HepG2 (cell line): Measurements from ENCODE around the gene CNPY1.

ENCODE experiments used
- IRF2 ChIP-seq: IDR thresholded peaks from 2 replicates; pipeline ENCODE4 v1.6.1; 2018; ENCODE audit warnings: missing genetic modification reagents, missing compliant biosample characterization
- MAZ ChIP-seq, 2 experiments: sonication (generic) in 1 of 2; formaldehyde crosslinking in 1 of 2; IDR thresholded peaks; 2 replicates each; pipeline versions ENCODE4 v1.5.0 to v1.6.1; 2012 to 2020; ENCODE audit warnings: low read depth in 2 of 2, mild to moderate bottlenecking in 2 of 2, borderline replicate concordance in 1 of 2, improper control_type of control experiment in 1 of 2, low read length in 1 of 2, missing genetic modification reagents in 1 of 2, moderate library complexity in 1 of 2
- NFIC ChIP-seq: IDR thresholded peaks from 2 replicates; pipeline ENCODE4 v1.6.1; 2012; ENCODE audit warnings: mild to moderate bottlenecking, low read length, inconsistent platforms
- ZNF441 ChIP-seq: sonication (generic); formaldehyde crosslinking; IDR thresholded peaks from 2 replicates; pipeline ENCODE4 v1.7.0; 2021; ENCODE audit warnings: missing genetic modification reagents, borderline replicate concordance
- ZNF768 ChIP-seq: sonication (generic); formaldehyde crosslinking; IDR thresholded peaks from 2 replicates; pipeline ENCODE4 v1.4.0; 2020; ENCODE audit warnings: missing genetic modification reagents
- TF ChIP-seq, protein P1 (sequence below): sonication (generic); formaldehyde crosslinking; IDR thresholded peaks from 2 replicates; pipeline ENCODE4 v1.8.0; 2022; ENCODE audit warnings: low read depth, missing genetic modification reagents
- TF ChIP-seq, protein P2 (sequence below): sonication (generic); formaldehyde crosslinking; IDR thresholded peaks from 2 replicates; pipeline ENCODE4 v1.9.0; 2021; ENCODE audit warnings: missing genetic modification reagents, borderline replicate concordance
- TF ChIP-seq, protein P3 (sequence below): sonication (generic); formaldehyde crosslinking; IDR thresholded peaks from 2 replicates; pipeline ENCODE4 v1.5.0; 2020; ENCODE audit warnings: mild to moderate bottlenecking, missing genetic modification reagents, moderate library complexity

DNA sequence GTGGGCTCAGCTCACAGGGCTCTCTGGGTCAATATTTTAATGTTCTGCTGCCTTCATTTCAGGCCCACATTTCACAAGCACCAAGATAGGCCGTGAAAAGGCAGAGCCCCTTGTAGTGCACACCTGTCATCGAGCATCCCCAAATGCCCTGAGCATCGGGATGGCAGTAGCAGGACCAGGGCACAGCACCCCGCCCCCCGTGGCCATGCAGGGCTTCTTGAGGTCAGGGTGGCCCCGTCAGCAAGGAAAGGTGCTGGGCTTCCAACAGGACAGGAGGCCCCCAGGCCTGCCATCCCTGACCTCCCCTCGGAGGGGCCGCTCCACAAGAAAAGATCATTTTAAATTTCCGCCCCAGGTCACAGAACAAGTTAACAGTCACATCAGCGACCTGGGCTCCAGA, 2.9 kb upstream of the CNPY1 start:
- TF ChIP-seq, protein P1, sequence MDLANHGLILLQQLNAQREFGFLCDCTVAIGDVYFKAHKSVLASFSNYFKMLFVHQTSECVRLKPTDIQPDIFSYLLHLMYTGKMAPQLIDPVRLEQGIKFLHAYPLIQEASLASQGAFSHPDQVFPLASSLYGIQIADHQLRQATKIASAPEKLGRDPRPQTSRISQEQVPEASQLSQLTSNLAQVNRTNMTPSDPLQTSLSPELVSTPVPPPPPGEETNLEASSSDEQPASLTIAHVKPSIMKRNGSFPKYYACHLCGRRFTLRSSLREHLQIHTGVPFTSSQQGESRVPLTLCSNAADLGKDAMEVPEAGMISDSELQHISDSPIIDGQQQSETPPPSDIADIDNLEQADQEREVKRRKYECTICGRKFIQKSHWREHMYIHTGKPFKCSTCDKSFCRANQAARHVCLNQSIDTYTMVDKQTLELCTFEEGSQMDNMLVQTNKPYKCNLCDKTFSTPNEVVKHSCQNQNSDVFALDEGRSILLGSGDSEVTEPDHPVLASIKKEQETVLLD, result no peak
- TF ChIP-seq ZNF768 (CRISPR knock-in tag) (no peak), ZNF441 (CRISPR knock-in tag) (no peak), MAZ (IDR thresholded peaks at IDR 0.05; ENCODE audit: borderline replicate concordance, low read depth, low read length) (no peak), MAZ (CRISPR knock-in tag; IDR thresholded peaks at IDR 0.05; ENCODE audit: low read depth) (no peak), IRF2 (CRISPR knock-in tag) (no peak), NFIC (no peak)
- TF ChIP-seq, protein P2, sequence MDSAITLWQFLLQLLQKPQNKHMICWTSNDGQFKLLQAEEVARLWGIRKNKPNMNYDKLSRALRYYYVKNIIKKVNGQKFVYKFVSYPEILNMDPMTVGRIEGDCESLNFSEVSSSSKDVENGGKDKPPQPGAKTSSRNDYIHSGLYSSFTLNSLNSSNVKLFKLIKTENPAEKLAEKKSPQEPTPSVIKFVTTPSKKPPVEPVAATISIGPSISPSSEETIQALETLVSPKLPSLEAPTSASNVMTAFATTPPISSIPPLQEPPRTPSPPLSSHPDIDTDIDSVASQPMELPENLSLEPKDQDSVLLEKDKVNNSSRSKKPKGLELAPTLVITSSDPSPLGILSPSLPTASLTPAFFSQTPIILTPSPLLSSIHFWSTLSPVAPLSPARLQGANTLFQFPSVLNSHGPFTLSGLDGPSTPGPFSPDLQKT (CRISPR knock-in tag), result no peak
- TF ChIP-seq, protein P3, sequence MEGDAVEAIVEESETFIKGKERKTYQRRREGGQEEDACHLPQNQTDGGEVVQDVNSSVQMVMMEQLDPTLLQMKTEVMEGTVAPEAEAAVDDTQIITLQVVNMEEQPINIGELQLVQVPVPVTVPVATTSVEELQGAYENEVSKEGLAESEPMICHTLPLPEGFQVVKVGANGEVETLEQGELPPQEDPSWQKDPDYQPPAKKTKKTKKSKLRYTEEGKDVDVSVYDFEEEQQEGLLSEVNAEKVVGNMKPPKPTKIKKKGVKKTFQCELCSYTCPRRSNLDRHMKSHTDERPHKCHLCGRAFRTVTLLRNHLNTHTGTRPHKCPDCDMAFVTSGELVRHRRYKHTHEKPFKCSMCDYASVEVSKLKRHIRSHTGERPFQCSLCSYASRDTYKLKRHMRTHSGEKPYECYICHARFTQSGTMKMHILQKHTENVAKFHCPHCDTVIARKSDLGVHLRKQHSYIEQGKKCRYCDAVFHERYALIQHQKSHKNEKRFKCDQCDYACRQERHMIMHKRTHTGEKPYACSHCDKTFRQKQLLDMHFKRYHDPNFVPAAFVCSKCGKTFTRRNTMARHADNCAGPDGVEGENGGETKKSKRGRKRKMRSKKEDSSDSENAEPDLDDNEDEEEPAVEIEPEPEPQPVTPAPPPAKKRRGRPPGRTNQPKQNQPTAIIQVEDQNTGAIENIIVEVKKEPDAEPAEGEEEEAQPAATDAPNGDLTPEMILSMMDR (CRISPR knock-in tag), result no peak
